Cardiac fibroblast (primary cell): ENCODE measurements around the gene MACF1.
A peak's percentile ranks its signal among the peaks of the same experiment; 100 is the strongest.
"Not testable (repeated sequence)": the region's sequence is repeated elsewhere in the genome, so short reads cannot be mapped to it uniquely, and the experiment has no call there.

ENCODE experiments used
- DNase-seq, 2 donors: peaks; one replicate each; pipeline versions ENCODE4 v3.0.0 to v3.0.0-alpha.2; 2010; ENCODE audit warnings: low read depth in 2 of 2
- H3K4me3 ChIP-seq, 2 donors: replicated peaks in 1 of 2; 1 replicate in 1 of 2; 2 replicates in 1 of 2; pipeline ENCODE4 v1.5.1; 2011; ENCODE audit warnings: low read depth in 2 of 2, low read length in 2 of 2, mild to moderate bottlenecking in 2 of 2, moderate library complexity in 1 of 2
- TF ChIP-seq, protein P1 (sequence below): IDR thresholded peaks from one replicate; pipeline ENCODE4 v1.5.1; 2011; ENCODE audit warnings: low read depth, mild to moderate bottlenecking, low read length, inconsistent platforms

MACF1 gene, protein sequence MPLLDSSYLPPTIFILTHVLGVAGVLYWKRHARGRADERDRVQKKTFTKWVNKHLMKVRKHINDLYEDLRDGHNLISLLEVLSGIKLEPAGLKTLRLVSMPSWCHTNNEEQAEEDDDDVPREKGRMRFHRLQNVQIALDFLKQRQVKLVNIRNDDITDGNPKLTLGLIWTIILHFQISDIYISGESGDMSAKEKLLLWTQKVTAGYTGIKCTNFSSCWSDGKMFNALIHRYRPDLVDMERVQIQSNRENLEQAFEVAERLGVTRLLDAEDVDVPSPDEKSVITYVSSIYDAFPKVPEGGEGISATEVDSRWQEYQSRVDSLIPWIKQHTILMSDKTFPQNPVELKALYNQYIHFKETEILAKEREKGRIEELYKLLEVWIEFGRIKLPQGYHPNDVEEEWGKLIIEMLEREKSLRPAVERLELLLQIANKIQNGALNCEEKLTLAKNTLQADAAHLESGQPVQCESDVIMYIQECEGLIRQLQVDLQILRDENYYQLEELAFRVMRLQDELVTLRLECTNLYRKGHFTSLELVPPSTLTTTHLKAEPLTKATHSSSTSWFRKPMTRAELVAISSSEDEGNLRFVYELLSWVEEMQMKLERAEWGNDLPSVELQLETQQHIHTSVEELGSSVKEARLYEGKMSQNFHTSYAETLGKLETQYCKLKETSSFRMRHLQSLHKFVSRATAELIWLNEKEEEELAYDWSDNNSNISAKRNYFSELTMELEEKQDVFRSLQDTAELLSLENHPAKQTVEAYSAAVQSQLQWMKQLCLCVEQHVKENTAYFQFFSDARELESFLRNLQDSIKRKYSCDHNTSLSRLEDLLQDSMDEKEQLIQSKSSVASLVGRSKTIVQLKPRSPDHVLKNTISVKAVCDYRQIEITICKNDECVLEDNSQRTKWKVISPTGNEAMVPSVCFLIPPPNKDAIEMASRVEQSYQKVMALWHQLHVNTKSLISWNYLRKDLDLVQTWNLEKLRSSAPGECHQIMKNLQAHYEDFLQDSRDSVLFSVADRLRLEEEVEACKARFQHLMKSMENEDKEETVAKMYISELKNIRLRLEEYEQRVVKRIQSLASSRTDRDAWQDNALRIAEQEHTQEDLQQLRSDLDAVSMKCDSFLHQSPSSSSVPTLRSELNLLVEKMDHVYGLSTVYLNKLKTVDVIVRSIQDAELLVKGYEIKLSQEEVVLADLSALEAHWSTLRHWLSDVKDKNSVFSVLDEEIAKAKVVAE (N-terminal part only)

DNA sequence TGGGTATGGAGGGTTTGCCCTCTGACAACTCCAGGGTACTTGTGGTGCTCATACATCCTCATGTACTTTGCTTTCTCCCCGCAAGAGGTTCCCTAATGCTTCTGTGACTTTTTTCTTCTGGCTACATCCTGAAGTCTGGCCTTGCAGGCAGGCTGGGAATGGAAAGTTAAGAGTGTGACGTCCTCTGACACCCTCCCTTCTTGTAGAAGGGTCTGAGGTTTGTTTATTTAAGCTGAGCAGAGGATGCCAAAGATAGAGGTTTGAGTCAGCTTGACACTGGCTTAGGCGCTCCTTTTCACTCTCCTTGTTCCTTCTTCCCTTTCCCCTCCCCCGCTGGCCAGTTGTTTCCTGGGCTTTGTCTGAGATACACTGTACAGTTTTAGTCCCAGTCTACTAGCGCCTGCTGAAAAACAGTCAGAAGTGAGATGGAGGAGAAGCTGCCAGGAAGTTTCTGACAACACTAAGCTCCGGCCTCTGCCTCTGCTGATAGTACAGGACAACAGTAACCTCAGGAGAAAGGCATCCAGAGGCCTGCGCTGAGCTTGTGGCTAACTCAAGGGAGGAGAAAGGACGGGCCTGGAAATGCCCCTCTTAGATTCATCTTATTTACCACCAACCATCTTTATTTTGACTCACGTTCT is at the start of gene MACF1:
Gene MACF1 (plus strand): TSS at position 255 of the 641 bp plus-strand sequence. CDS start 328 bp downstream, at position 583.
- DNase-seq: peak; percentile 97
- H3K4me3 ChIP-seq: peak within 1 kb of the TSS; percentile 47 to 62
- TF ChIP-seq, protein P1, sequence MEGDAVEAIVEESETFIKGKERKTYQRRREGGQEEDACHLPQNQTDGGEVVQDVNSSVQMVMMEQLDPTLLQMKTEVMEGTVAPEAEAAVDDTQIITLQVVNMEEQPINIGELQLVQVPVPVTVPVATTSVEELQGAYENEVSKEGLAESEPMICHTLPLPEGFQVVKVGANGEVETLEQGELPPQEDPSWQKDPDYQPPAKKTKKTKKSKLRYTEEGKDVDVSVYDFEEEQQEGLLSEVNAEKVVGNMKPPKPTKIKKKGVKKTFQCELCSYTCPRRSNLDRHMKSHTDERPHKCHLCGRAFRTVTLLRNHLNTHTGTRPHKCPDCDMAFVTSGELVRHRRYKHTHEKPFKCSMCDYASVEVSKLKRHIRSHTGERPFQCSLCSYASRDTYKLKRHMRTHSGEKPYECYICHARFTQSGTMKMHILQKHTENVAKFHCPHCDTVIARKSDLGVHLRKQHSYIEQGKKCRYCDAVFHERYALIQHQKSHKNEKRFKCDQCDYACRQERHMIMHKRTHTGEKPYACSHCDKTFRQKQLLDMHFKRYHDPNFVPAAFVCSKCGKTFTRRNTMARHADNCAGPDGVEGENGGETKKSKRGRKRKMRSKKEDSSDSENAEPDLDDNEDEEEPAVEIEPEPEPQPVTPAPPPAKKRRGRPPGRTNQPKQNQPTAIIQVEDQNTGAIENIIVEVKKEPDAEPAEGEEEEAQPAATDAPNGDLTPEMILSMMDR: peak; percentile 62

DNA sequence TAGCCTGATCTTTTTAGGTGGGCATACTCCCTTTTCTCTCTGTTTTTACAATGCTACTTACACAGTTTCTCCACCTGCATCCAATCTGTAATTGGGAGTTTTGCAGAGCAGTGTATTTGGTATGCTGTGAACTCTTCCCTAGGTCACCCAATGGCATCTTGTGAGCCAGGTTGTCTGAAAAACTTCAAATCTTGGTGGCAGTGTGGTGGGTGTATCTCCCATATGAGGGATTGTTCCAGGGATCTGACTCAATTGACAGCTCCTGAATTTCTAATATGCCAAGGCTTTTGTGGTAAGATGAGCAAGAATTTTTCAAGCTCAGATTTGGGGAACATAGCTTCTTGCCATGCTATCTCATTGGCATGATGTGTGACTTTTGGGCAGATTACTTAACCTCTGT is 47.2 kb upstream of the MACF1 start:
- no peak overlapping the region for H3K4me3 ChIP-seq
- TF ChIP-seq, protein P1: no peak
- no peak for DNase-seq

DNA sequence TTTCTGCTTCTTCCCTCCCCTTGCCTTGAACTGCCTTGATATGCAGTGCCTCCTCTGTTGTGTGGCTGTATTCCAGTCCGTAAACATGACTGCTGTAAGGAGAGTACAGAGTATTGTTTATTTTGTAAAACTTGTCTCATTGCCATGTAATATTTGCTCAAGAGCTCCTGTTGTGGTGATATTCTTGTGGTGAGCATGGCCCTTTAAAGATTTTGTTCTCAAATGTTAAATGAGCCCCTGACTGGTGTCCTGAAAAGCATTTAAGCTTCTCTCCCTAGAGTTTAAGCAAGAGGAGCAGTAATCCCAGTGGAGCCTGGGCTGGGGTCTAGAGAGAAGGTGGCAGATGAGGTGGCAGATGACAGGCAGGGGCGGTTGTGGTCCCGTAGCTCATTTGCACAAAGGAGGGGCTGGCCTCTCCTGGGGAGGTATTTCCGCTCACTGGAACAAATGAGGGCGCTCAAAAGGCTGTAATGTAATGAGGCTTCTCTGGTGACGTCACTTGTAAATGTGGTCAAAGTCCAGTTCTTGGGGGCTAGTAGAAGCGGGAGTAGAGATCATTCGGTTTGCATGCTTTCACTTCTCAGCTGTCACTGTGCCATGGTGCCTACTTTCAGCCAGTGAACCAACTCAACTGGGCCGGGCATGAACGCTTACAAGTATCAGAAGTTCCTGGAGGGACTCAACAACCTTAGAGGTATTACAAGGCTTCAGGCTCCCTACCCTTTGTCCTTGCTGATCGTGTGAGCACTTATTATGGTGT is 46.0 kb upstream of the MACF1 start:
- TF ChIP-seq, protein P1: peak; percentile 20
- H3K4me3 ChIP-seq: no peak overlapping the region
- DNase-seq: peak; percentile 62 to 63

DNA sequence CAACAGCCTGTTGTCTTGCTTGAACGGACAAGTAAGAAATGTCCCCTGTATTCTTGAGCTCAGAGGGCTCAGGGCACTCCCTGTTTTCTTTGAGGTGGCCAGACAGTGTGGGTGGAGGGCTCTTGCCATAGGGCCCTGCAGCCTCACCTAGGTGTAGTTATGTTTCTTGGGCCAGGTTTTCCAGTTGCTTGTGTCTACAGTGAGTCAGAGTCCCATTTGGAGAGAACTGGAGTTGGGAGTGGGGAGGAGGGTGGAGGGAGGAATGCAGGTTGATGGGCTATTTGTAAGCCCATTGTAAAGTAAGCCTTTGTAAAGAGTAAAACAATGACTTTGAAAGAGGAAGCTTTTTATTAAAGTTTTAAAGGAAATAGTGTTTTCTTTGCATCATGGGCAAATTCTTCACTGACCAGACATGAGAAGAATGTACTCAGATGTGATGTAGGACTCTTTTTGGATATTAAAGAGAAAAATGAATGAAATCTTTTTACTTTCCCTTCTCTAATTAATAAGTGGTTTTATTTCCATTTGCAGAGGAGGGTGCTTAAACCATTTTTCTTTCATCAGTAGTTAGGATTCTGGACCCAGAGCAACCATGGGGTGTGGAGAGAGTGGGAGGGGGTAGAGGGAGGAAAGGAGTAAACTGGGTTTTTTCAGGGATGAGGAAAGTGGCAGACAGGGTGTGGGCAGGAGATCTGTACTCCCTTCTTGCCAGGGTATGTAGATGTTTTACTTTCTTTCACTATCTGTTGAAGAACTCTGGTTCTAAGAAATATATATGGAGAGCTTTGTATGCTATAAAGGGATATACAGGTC is 45.1 kb upstream of the MACF1 start:
- TF ChIP-seq, protein P1: no peak
- H3K4me3 ChIP-seq: no peak overlapping the region
- peak; percentile 46 to 84 for DNase-seq

DNA sequence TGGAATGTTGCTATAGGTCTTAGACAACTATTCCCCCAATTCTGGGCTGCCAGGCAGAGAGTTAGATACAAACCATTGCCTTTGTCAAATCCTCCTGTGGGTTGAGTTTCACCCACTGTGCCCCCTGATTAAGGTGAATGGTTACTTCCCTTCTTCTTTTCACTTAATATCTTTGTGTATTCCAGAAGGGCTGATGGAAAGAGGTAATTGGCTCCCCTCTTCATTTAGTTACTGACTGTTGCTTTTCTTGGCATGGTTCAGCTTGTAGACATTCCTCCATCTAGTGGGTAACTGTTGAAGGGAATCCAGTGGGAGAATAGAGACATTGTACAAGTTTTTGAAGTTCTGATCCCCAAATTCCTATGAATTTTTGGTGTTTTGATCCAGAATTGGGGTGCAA is 43.8 kb upstream of the MACF1 start:
- peak; percentile 44 to 49 for DNase-seq
- H3K4me3 ChIP-seq: no peak overlapping the region
- TF ChIP-seq, protein P1: peak; percentile 35

DNA sequence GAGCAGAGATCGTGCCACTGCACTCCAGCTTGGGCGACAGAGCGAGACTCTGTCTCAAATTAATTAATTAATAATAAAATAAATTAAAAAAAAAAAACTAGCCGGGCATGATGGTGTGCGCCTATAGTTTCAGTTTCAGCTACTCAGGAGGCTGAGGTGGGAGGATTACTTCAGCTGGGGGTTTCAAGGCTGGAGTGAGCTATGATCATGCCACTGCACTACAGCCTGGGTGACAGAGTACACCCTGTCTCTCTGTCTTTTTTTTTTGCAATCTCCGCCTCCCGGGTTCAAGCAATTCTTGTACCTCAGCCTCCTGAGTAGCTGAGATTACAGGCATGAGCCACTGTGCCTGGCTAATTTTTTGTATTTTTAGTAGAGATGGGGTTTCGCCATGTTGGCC is 42.7 kb upstream of the MACF1 start:
- H3K4me3 ChIP-seq, DNase-seq: not testable (repeated sequence)
